Left ventricle myocardium inferior (tissue), 1 donor: ENCODE data around the gene FXYD1. TPM values are rescaled to one million over a fixed set of nuclear protein-coding genes. Genes with fewer than 3 reads are reported as not detected.

Source experiments
- DNase-seq: peaks from one replicate; pipeline ENCODE4 v3.0.0-alpha.2; 2020
- H3K27ac ChIP-seq: fragments of 200-600 bp; replicated peaks from 2 replicates; pipeline ENCODE4 v1.8.0; 2021
- H3K27me3 ChIP-seq: fragments of 200-600 bp; 2 replicates; pipeline ENCODE4 v1.8.0; 2021; ENCODE audit warnings: low read depth
- H3K36me3 ChIP-seq: fragments of 200-600 bp; 2 replicates; pipeline ENCODE4 v1.8.0; 2021
- H3K4me1 ChIP-seq: fragments of 200-600 bp; 2 replicates; pipeline ENCODE4 v1.8.0; 2021
- H3K4me3 ChIP-seq: fragments of 200-600 bp; 2 replicates; pipeline ENCODE4 v1.8.0; 2021; ENCODE audit warnings: mild to moderate bottlenecking, moderate library complexity
- H3K9me3 ChIP-seq: fragments of 200-600 bp; replicated peaks from 2 replicates; pipeline ENCODE4 v1.8.0; 2021
- intact Hi-C: fragments of 100-400 bp; cut with micrococcal nuclease; formaldehyde crosslinking; loops from one replicate; pipeline ENCODE4 v1.11.0; 2022
- total RNA-seq: library from RNA; stranded (reverse); fragmentation: NEBNext Ultra II Directional; extraction: Animal tissue kit (Norgen Biotek cat#: 25700); gene quantifications from one replicate; pipeline ENCODE4 v1.2.1, GENCODE V29; 2021
- TF ChIP-seq, protein P1 (sequence below): fragments of 200-600 bp; IDR thresholded peaks from 2 replicates; pipeline ENCODE4 v1.8.0; 2021; ENCODE audit warnings: antibody characterized with exemption, mild to moderate bottlenecking, borderline replicate concordance
- donor health status: DM: no; HTN: yes; CAD: no; lungs with severe emphysema.

Gene FXYD1
- total RNA-seq, 1 donor from 2014 or later = 509 TPM

DNA sequence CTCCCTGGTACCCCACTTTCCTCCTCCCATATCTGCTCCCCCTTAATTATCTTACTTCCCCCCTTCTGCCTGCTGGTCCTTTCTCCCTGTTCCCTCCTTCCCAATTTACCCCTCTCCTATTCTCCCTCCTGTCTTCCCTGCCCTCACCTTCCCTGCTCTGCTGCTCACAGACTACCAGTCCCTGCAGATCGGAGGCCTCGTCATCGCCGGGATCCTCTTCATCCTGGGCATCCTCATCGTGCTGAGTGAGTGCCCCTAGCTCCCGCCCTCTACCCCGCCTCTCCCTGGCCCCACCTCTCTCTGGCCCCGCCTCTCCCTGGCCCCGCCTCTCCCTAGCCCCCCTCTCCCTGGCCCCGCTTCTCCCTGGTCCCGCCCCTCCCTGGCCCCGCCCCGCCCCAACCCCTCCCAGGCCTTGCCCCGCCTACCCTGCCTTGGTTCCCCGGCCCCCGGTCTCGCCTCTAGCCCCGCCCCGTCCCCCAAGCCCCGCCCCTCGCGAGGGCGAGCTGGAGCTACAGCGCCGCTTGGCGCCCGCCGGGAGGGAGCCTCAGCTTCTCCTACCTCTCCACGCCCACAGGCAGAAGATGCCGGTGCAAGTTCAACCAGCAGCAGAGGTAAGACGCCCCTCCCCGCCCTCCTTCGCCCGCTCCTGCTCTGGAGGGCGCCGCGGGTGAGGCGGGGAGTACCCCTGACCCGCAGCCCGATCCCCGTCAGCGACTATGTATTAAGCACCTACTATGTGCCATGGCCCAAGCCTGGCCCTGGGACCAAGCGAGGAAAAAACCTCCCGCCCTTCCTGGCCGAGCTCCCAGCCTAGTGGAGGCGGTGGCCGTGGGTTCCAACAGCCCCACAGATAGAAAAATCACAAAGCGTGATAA, 2.6 kb downstream of the FXYD1 start:
- intact Hi-C loops = no loop called here
- TF ChIP-seq, protein P1, sequence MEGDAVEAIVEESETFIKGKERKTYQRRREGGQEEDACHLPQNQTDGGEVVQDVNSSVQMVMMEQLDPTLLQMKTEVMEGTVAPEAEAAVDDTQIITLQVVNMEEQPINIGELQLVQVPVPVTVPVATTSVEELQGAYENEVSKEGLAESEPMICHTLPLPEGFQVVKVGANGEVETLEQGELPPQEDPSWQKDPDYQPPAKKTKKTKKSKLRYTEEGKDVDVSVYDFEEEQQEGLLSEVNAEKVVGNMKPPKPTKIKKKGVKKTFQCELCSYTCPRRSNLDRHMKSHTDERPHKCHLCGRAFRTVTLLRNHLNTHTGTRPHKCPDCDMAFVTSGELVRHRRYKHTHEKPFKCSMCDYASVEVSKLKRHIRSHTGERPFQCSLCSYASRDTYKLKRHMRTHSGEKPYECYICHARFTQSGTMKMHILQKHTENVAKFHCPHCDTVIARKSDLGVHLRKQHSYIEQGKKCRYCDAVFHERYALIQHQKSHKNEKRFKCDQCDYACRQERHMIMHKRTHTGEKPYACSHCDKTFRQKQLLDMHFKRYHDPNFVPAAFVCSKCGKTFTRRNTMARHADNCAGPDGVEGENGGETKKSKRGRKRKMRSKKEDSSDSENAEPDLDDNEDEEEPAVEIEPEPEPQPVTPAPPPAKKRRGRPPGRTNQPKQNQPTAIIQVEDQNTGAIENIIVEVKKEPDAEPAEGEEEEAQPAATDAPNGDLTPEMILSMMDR = peak; percentile 50
- Histone ChIP-seq H3K4me3 (peak overlapping the region; percentile 69), H3K36me3 (no peaks in the 10 kb centered on the region), H3K27ac (peak overlapping the region; percentile 97), H3K27me3 (peaks cover 32% of the 10 kb centered on the region), H3K4me1 (peaks cover 72% of the 10 kb centered on the region), H3K9me3 (no peaks in the 10 kb centered on the region)
- peak; percentile 92 for DNase-seq

- TF ChIP-seq, protein P1 = no peak
- Histone ChIP-seq H3K27ac (peak overlapping the region; percentile 13), H3K9me3 (no peaks in the 10 kb centered on the region), H3K27me3 (peaks cover 32% of the 10 kb centered on the region), H3K4me1 (peaks cover 68% of the 10 kb centered on the region), H3K4me3 (peak overlapping the region; percentile 43), H3K36me3 (no peaks in the 10 kb centered on the region)
- intact Hi-C loops = no loop called here
- no peak for DNase-seq
These were observed 3.4 kb downstream of the FXYD1 start for GRCh38 chr19:35141837-35142605.

DNA sequence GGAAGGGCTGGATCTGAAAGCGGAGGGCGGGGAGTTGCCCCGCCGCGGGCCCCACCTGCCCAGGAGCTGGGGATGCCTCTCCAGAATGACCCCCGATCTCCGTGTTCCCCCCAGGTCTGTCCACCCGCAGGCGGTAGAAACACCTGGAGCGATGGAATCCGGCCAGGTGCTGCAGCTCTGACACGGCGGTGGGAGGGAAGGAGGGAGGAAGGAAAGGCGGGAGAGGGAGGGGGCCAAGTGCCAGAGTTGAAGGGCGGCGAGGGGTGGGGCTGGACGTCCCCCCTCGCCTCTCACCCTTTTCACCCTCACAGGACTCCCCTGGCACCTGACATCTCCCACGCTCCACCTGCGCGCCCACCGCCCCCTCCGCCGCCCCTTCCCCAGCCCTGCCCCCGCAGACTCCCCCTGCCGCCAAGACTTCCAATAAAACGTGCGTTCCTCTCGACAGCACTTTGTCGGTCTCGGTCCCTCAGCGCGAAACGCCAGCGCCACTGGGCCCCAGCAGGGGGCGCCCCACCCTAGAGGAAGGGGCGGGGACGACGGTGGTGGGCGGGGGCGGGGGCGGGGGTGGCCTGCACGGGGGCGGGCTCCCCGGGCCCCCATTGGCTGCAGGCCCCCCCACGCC, 4.1 kb downstream of the FXYD1 start:
- H3K27ac ChIP-seq = no peak overlapping the region
- intact Hi-C loops = no loop called here
- H3K4me3 ChIP-seq = peak overlapping the region; percentile 9
- H3K9me3 ChIP-seq = no peaks in the 10 kb centered on the region
- peak; percentile 40 for DNase-seq
- peaks cover 31% of the 10 kb centered on the region for H3K27me3 ChIP-seq
- TF ChIP-seq, protein P1 = peak; percentile 63
- peaks cover 61% of the 10 kb centered on the region for H3K4me1 ChIP-seq
- no peaks in the 10 kb centered on the region for H3K36me3 ChIP-seq

DNA sequence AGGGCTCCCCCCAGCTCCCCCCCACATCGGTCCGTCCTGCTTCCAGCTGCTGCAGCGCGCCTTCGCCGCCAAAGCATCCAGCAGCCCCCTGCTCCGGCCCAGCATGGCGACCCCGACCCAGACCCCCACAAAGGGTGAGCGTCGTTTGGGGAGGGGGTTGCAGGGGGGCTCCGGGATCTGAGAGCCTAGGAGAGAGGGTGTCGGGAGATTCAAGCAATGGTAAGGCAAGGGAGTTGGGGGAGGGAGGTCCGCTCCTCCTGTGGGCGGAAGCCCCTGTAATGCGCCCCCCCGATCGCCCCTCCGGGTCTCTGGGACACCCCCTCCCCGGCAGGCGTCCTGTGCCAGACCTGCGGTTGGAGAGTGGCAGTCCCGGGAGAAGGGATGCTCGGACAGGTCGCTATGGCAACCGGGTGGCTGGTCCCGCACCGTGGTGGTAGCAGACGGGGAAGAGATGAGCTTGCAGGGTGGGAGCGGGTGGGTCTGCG, 4.6 kb downstream of the FXYD1 start, which contains the start of gene FXYD7:
Gene FXYD7, plus strand, starts transcription at position 25 of the 485 bp plus-strand sequence. Its CDS starts 79 bp downstream, at position 104.
- Histone ChIP-seq H3K27ac (no peak within 1 kb of the TSS), H3K4me1 (peaks cover 56% of the 10 kb centered on the region), H3K27me3 (peaks cover 27% of the 10 kb centered on the region), H3K9me3 (no peaks in the 10 kb centered on the region), H3K4me3 (peak within 1 kb of the TSS; percentile 9), H3K36me3 (no peaks in the 10 kb centered on the region)
- TF ChIP-seq, protein P1 = peak; percentile 39
- no peak for DNase-seq
- intact Hi-C loops = no loop called here

GRCh38 chr19:35143818-35144217, 5.2 kb downstream of the FXYD1 start:
- no peak for DNase-seq
- no peak overlapping the region for H3K4me3 ChIP-seq
- no peaks in the 10 kb centered on the region for H3K36me3 ChIP-seq
- H3K27ac ChIP-seq = no peak overlapping the region
- H3K4me1 ChIP-seq = peaks cover 50% of the 10 kb centered on the region
- intact Hi-C loops = no loop called here
- no peaks in the 10 kb centered on the region for H3K9me3 ChIP-seq
- TF ChIP-seq, protein P1 = no peak
- H3K27me3 ChIP-seq = peaks cover 22% of the 10 kb centered on the region
